SK-N-SH treated with all-trans-retinoic acid at 6 μM for 48 hours (cell line): ENCODE measurements around the gene DUSP12.

ENCODE experiments used
- ATAC-seq: fragments of 200-7000 bp; cut with Tn5 transposase; 3 replicates; pipeline ENCODE4 v1.9.1; 2020; ENCODE audit warnings: mild to moderate bottlenecking, moderate library complexity
- ARNTL ChIP-seq: fragments of 450-650 bp; formaldehyde crosslinking; IDR thresholded peaks from 2 replicates; pipeline ENCODE4 v1.5.0; 2020; ENCODE audit warnings: low read depth, mild to moderate bottlenecking, moderate library complexity, borderline replicate concordance
- BACH2 ChIP-seq: fragments of 250-450 bp; sonication (Bioruptor Pico); IDR thresholded peaks from 2 replicates; pipeline ENCODE4 v1.9.0; 2021; ENCODE audit warnings: mild to moderate bottlenecking, borderline replicate concordance
- CSDC2 ChIP-seq: fragments of 250-450 bp; sonication (Bioruptor Pico); IDR thresholded peaks from 2 replicates; pipeline ENCODE4 v1.5.0; 2020; ENCODE audit warnings: mild to moderate bottlenecking, moderate library complexity
- ESRRG ChIP-seq: fragments of 250-450 bp; sonication (Bioruptor Pico); IDR thresholded peaks from 2 replicates; pipeline ENCODE4 v1.6.1; 2021; ENCODE audit warnings: mild to moderate bottlenecking
- GLIS3 ChIP-seq: fragments of 250-450 bp; sonication (Bioruptor Pico); IDR thresholded peaks from 2 replicates; pipeline ENCODE4 v1.5.0; 2020; ENCODE audit warnings: mild to moderate bottlenecking, moderate library complexity
- ISL1 ChIP-seq: fragments of 250-450 bp; sonication (Bioruptor Pico); IDR thresholded peaks from 2 replicates; pipeline ENCODE4 v2.1.2; 2022; ENCODE audit warnings: mild to moderate bottlenecking, moderate library complexity
- OSR1 ChIP-seq: fragments of 250-450 bp; sonication (Bioruptor Pico); IDR thresholded peaks from 2 replicates; pipeline ENCODE4 v1.8.0; 2022; ENCODE audit warnings: moderate library complexity, mild to moderate bottlenecking, inconsistent platforms
- PPARA ChIP-seq: fragments of 250-450 bp; sonication (Bioruptor Pico); IDR thresholded peaks from 2 replicates; pipeline ENCODE4 v1.5.0; 2020; ENCODE audit warnings: mild to moderate bottlenecking, borderline replicate concordance
- RARB ChIP-seq: fragments of 250-450 bp; sonication (Bioruptor Pico); IDR thresholded peaks from 2 replicates; pipeline ENCODE4 v1.8.0; 2021; ENCODE audit warnings: mild to moderate bottlenecking, moderate library complexity
- TCF4 ChIP-seq: fragments of 250-450 bp; sonication (Bioruptor Pico); IDR thresholded peaks from 2 replicates; pipeline ENCODE4 v1.8.0; 2021; ENCODE audit warnings: mild to moderate bottlenecking, moderate library complexity, borderline replicate concordance
- TOX ChIP-seq: fragments of 250-450 bp; sonication (Bioruptor Pico); IDR thresholded peaks from 2 replicates; pipeline ENCODE4 v1.8.0; 2021; ENCODE audit warnings: mild to moderate bottlenecking, moderate library complexity, borderline replicate concordance
- ZC3H10 ChIP-seq: fragments of 250-450 bp; sonication (Bioruptor Pico); IDR thresholded peaks from 2 replicates; pipeline ENCODE4 v1.5.1; 2021; ENCODE audit warnings: mild to moderate bottlenecking, moderate library complexity
- ZFP3 ChIP-seq: fragments of 250-450 bp; sonication (Bioruptor Pico); IDR thresholded peaks from 2 replicates; pipeline ENCODE4 v1.5.0; 2020; ENCODE audit warnings: mild to moderate bottlenecking, moderate library complexity
- ZNF70 ChIP-seq: fragments of 450-650 bp; formaldehyde crosslinking; IDR thresholded peaks from 2 replicates; pipeline ENCODE4 v1.5.0; 2020; ENCODE audit warnings: mild to moderate bottlenecking, moderate library complexity
- ZNF8 ChIP-seq: fragments of 450-650 bp; formaldehyde crosslinking; IDR thresholded peaks from 2 replicates; pipeline ENCODE4 v1.5.0; 2020; ENCODE audit warnings: mild to moderate bottlenecking, moderate library complexity
- TF ChIP-seq, protein P1 (sequence below): fragments of 250-450 bp; sonication (Bioruptor Pico); IDR thresholded peaks from 2 replicates; pipeline ENCODE4 v1.8.0; 2021; ENCODE audit warnings: low read depth, mild to moderate bottlenecking, moderate library complexity, borderline replicate concordance
- TF ChIP-seq, protein P2 (sequence below): fragments of 250-450 bp; sonication (Bioruptor Pico); IDR thresholded peaks from 2 replicates; pipeline ENCODE4 v1.8.0; 2020; ENCODE audit warnings: mild to moderate bottlenecking, moderate library complexity, borderline replicate concordance
- TF ChIP-seq, protein P3 (sequence below): fragments of 250-450 bp; sonication (Bioruptor Pico); IDR thresholded peaks from 2 replicates; pipeline ENCODE4 v1.5.0; 2020; ENCODE audit warnings: mild to moderate bottlenecking, moderate library complexity
- TF ChIP-seq, protein P4 (sequence below): fragments of 250-450 bp; sonication (Bioruptor Pico); IDR thresholded peaks from 2 replicates; pipeline ENCODE4 v1.5.1; 2021; ENCODE audit warnings: mild to moderate bottlenecking, moderate library complexity

The DUSP12 gene

DNA sequence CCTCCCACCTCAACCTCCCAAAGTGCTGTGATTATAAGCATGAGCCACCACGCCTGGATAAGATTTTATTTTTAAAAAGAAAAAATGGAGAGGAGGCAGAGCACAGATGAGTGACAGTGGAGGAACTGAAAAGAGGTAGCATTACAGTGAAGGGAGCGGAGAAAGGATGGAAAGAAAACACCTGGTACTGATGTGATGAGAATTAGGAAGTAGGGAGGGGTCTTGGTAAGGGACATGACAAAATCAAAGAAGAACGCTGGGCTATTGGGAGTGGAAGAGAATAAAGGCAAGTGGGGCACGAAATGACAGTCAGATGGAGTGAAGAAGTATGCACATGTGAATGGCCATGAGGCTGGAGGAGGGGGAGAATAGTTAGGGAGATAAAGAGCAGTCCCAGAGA, 40.2 kb upstream of the DUSP12 start (continued):
- TF ChIP-seq, protein P1, sequence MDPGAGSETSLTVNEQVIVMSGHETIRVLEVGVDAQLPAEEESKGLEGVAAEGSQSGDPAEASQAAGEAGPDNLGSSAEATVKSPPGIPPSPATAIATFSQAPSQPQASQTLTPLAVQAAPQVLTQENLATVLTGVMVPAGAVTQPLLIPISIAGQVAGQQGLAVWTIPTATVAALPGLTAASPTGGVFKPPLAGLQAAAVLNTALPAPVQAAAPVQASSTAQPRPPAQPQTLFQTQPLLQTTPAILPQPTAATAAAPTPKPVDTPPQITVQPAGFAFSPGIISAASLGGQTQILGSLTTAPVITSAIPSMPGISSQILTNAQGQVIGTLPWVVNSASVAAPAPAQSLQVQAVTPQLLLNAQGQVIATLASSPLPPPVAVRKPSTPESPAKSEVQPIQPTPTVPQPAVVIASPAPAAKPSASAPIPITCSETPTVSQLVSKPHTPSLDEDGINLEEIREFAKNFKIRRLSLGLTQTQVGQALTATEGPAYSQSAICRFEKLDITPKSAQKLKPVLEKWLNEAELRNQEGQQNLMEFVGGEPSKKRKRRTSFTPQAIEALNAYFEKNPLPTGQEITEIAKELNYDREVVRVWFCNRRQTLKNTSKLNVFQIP (CRISPR knock-in tag): no peak
- TF ChIP-seq ZNF70 (CRISPR knock-in tag) (no peak), OSR1 (no peak)

DNA sequence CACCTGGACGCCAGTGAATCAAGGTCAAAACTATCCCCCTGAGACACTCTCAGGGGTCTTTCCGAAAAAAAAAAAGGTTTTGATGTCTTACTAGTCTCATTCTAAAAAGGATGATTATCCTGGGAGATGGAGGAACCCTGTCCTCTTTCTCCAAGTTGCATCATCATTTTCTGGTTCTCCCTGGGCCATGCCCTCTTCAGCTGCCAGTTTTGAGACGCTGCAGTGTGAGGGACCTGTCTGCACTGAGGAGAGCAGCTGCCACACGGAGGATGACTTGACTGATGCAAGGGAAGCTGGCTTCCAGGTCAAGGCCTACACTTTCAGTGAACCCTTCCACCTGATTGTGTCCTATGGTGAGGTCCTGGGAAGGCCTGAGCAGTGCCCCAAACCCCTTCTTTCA, 39.0 kb upstream of the DUSP12 start:
- TF ChIP-seq BACH2: no peak
- TF ChIP-seq RARB (CRISPR knock-in tag): no peak
- no peak for TF ChIP-seq ESRRG (CRISPR knock-in tag)
- TF ChIP-seq ISL1: no peak
- TF ChIP-seq ARNTL (CRISPR knock-in tag): no peak
- no peak for TF ChIP-seq ZNF8 (CRISPR knock-in tag)
- no peak for TF ChIP-seq TCF4 (CRISPR knock-in tag)
- TF ChIP-seq, protein P2, sequence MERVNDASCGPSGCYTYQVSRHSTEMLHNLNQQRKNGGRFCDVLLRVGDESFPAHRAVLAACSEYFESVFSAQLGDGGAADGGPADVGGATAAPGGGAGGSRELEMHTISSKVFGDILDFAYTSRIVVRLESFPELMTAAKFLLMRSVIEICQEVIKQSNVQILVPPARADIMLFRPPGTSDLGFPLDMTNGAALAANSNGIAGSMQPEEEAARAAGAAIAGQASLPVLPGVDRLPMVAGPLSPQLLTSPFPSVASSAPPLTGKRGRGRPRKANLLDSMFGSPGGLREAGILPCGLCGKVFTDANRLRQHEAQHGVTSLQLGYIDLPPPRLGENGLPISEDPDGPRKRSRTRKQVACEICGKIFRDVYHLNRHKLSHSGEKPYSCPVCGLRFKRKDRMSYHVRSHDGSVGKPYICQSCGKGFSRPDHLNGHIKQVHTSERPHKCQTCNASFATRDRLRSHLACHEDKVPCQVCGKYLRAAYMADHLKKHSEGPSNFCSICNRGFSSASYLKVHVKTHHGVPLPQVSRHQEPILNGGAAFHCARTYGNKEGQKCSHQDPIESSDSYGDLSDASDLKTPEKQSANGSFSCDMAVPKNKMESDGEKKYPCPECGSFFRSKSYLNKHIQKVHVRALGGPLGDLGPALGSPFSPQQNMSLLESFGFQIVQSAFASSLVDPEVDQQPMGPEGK: no peak
- no peak for TF ChIP-seq CSDC2 (CRISPR knock-in tag)
- no peak for TF ChIP-seq GLIS3
- TF ChIP-seq, protein P3, sequence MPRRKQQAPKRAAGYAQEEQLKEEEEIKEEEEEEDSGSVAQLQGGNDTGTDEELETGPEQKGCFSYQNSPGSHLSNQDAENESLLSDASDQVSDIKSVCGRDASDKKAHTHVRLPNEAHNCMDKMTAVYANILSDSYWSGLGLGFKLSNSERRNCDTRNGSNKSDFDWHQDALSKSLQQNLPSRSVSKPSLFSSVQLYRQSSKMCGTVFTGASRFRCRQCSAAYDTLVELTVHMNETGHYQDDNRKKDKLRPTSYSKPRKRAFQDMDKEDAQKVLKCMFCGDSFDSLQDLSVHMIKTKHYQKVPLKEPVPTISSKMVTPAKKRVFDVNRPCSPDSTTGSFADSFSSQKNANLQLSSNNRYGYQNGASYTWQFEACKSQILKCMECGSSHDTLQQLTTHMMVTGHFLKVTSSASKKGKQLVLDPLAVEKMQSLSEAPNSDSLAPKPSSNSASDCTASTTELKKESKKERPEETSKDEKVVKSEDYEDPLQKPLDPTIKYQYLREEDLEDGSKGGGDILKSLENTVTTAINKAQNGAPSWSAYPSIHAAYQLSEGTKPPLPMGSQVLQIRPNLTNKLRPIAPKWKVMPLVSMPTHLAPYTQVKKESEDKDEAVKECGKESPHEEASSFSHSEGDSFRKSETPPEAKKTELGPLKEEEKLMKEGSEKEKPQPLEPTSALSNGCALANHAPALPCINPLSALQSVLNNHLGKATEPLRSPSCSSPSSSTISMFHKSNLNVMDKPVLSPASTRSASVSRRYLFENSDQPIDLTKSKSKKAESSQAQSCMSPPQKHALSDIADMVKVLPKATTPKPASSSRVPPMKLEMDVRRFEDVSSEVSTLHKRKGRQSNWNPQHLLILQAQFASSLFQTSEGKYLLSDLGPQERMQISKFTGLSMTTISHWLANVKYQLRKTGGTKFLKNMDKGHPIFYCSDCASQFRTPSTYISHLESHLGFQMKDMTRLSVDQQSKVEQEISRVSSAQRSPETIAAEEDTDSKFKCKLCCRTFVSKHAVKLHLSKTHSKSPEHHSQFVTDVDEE: no peak
- no peak for TF ChIP-seq ZFP3 (CRISPR knock-in tag)
- no peak for ATAC-seq

DNA sequence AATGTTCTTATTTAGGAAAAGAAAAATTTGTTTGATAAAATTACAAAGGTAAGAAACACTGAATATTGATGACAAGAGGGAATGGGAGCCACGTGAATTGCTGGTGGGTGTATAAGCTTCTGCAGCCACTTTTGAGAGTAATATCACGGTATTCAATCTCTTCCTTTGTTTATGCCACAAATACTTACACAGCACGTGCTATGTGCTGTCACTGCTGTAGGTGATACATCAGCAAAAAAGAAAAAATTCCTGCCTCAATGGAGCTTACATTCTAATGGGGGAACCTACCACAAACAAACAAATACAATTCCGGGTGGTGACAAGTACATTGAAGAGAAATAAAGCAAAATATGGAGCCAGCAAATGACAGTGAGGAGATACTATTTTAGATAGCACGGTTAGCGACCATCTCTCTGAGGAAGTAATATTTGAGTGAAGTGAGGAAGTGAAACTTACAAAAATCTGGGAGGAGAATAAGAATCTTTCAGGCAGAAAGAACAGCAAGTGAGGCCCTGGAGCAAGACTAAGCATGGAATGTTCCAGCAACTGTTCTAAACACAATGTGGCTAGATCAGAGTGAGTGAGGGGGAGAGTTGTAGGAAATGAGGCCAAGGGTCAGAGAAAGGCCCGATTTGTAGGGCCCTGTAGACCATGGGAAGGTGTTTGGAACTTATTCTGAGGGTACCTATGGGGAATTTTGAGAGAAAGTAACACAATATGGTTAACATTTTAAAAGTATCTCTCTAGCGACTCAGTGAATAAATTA, 30.8 kb upstream of the DUSP12 start:
- TF ChIP-seq, protein P4, sequence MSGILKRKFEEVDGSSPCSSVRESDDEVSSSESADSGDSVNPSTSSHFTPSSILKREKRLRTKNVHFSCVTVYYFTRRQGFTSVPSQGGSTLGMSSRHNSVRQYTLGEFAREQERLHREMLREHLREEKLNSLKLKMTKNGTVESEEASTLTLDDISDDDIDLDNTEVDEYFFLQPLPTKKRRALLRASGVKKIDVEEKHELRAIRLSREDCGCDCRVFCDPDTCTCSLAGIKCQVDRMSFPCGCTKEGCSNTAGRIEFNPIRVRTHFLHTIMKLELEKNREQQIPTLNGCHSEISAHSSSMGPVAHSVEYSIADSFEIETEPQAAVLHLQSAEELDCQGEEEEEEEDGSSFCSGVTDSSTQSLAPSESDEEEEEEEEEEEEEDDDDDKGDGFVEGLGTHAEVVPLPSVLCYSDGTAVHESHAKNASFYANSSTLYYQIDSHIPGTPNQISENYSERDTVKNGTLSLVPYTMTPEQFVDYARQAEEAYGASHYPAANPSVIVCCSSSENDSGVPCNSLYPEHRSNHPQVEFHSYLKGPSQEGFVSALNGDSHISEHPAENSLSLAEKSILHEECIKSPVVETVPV: no peak
- TF ChIP-seq PPARA (no peak), ZFP3 (CRISPR knock-in tag) (no peak), TOX (CRISPR knock-in tag) (no peak), ZC3H10 (no peak), ISL1 (no peak), ARNTL (CRISPR knock-in tag) (no peak), OSR1 (no peak), TCF4 (CRISPR knock-in tag) (no peak)
- TF ChIP-seq, protein P3: no peak
- TF ChIP-seq, all 23 proteins: peak for 0
- no peak for ATAC-seq
